Measurements from ENCODE around the gene PTPRR.

- TF ChIP-seq CTCF (IDR thresholded peaks at IDR 0.05; ENCODE audit: extremely low read depth in 1 of 2, insufficient read depth in 1 of 2, low read depth in 1 of 2, low read length in 2 of 2) (no peak), POLR2AphosphoS5 (IDR thresholded peaks at IDR 0.05; ENCODE audit: insufficient read depth, low read depth, low read length) (no peak), GATA2 (IDR thresholded peaks at IDR 0.05; ENCODE audit: insufficient read depth, insufficient read length, low read depth, low read length) (no peak), FOS (IDR thresholded peaks at IDR 0.05; ENCODE audit: borderline replicate concordance, insufficient read depth, low read length) (no peak), POLR2A (IDR thresholded peaks at IDR 0.05; ENCODE audit: low read depth, low read length) (no peak), EZH2 (IDR thresholded peaks at IDR 0.05; ENCODE audit: borderline replicate concordance, low read depth, low read length, severe bottlenecking) (no peak)
These were observed 248.8 kb downstream of the PTPRR start for GRCh38 chr12:70671698-70672097.
